Upper lobe of left lung (tissue), 4 donors: ENCODE results near the gene TBATA.

Source experiments
- CTCF ChIP-seq, 6 experiments: fragments of 450-650 bp in 4 of 6; fragments of 200-600 bp in 2 of 6; sonication (generic) in 2 of 6; IDR thresholded peaks; one replicate each; pipeline ENCODE4 v1.5.1; 2016 to 2019; ENCODE audit warnings: antibody characterized with exemption in 6 of 6
- EP300 ChIP-seq, 4 donors: sonication (generic); formaldehyde crosslinking; IDR thresholded peaks; one replicate each; pipeline ENCODE4 v1.5.1; 2017; ENCODE audit warnings: antibody characterized with exemption in 4 of 4, control low read depth in 2 of 4
- POLR2A ChIP-seq, 4 donors: fragments of 450-650 bp; IDR thresholded peaks; one replicate each; pipeline ENCODE4 v1.5.1; 2016 to 2017; ENCODE audit warnings: antibody characterized with exemption in 4 of 4, mild to moderate bottlenecking in 2 of 4
- POLR2AphosphoS5 ChIP-seq, 2 donors: sonication (generic); formaldehyde crosslinking; IDR thresholded peaks; one replicate each; pipeline ENCODE4 v1.5.1; 2017; ENCODE audit warnings: antibody characterized with exemption in 2 of 2

- TF ChIP-seq EP300 (IDR thresholded peaks at IDR 0.05) = no peak
- no peak for TF ChIP-seq CTCF (IDR thresholded peaks at IDR 0.05)
- no peak for TF ChIP-seq POLR2A (IDR thresholded peaks at IDR 0.05)
- TF ChIP-seq POLR2AphosphoS5 (IDR thresholded peaks at IDR 0.05) = no peak
Observed at GRCh38 chr10:70757856-70758255, 27.3 kb downstream of the TBATA start.
